SKM-1 (cell line): ENCODE results near the gene IL13RA1.
"Not testable (repeated sequence)": the region's sequence is repeated elsewhere in the genome, so short reads cannot be mapped to it uniquely, and the experiment has no call there.

Experiments
- DNase-seq: peaks from one replicate; lab custom pipeline; 2025; ENCODE audit not compliant: unreplicated experiment; lab: John Stamatoyannopoulos, UW

The IL13RA1 gene

DNA sequence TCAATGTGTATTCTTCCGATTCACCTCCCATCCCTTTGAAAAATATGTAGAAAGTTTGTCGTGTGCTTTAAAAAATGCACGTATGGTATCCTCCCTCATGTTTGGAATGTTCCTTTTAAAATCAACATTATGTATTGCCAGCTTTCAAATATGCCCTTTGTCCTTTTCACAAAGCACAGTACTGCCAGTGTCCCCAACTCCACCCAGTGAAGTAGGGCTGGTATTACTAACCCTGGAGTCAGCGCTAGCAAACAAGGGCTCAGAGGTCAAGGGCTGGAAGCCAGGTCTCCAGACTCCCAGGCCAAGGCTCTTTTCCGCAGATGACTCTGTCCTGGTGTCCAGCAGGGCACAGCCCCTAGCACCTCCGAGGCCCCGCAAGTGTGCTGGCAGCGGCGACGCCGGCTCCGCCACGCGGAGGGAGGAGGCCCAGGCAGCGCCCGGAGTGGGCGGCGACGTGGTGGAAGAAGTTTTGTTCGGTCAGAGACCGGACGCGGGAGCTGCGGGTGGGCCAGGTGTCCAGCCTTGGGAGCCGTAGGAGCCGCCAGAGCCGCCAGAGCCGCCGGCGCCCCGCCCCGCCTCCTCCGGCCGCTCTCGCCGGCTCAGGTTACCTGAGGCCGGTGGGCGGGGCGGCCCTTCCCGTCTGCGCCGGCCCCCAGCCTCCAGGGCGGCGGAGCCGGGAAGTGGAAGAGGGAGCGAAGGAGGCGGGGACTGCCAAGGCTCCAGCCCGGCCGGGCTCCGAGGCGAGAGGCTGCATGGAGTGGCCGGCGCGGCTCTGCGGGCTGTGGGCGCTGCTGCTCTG, at the start of gene IL13RA1:
Gene IL13RA1, plus strand, starts transcription at position 720 of the 799 bp plus-strand sequence. Its CDS starts 33 bp downstream, at position 753.
- peak; percentile 3 for DNase-seq

GRCh38 chrX:118679290-118679689, 48.1 kb upstream of the IL13RA1 start:
- DNase-seq, result no peak

- no peak for DNase-seq
Measured at GRCh38 chrX:118682258-118683014, 45.0 kb upstream of the IL13RA1 start.

- no peak for DNase-seq
Measured at GRCh38 chrX:118685393-118685792, 42.0 kb upstream of the IL13RA1 start.

GRCh38 chrX:118688935-118689334, 38.5 kb upstream of the IL13RA1 start:
- DNase-seq, result no peak

DNA sequence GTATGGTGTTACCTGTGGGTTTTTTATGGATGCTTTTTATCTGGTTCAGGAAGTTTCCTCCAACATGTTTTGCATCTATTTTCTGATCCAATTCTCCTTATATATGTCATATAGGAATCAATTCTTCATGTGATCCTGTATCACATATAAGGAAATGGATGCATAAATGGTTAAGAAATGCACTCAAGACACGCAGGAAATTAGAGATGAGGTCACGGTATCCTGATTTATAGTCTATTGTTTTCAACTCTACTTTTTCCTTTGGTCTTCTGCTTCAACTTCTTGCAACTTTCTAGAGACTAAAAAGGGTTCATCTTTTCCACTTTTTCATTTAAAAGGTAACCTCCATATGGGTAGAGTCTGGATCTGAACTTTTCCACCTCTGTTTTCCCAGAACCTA, 33.6 kb upstream of the IL13RA1 start:
- DNase-seq, result no peak

- no peak for DNase-seq
Measured at GRCh38 chrX:118694638-118695037, 32.8 kb upstream of the IL13RA1 start.

DNA sequence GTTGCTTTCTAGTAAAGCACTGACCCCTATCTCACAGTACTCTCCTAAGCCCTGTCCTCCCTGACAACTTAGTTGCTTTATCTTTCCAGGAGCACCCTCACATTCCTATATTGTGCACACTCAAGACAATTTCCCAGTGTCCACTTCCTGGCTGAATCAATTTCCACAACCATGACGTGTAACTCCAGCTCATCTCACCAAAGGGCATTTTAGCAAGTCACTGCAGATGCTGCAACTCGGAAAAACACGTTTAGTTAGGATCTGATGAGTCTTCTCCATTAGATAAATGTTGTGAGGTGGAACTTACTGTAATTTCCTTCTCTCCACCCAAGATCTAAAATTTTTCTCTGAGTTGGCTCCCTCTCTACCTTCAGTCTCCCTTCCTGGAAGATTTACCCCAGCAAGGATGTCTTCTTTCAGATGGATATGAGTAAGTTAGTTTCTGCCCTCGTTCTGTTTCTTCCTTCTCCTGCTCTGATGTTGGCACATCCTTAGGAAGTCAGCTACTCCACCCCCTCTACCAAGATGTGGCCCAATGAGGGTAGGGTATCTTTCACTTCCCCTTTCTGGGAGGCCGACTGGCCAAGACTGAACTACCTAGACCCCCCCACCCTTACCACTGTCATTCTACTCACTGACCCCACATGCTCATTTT, 28.8 kb upstream of the IL13RA1 start:
- peak; percentile 24 for DNase-seq

DNA sequence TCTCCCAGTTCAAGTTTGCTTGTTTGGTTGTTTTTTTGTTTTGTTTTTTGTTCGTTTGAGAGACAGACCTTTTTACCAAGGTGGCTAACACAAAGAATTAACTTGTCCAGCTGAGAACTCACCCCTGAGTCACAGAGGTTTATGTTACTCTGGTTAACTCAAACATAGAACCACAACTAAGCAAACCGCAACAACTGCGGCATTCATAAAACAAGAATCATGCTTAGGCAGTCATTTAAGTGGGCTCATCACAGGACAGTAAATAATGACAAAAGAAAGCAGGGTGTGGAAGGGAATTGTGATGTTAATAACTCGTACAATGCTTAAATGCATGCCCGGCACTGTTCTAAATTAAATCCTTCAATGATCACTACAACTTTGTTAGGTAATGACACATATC, 24.7 kb upstream of the IL13RA1 start:
- no peak for DNase-seq

- no peak for DNase-seq
Measured at GRCh38 chrX:118706681-118707080, 20.7 kb upstream of the IL13RA1 start.

DNA sequence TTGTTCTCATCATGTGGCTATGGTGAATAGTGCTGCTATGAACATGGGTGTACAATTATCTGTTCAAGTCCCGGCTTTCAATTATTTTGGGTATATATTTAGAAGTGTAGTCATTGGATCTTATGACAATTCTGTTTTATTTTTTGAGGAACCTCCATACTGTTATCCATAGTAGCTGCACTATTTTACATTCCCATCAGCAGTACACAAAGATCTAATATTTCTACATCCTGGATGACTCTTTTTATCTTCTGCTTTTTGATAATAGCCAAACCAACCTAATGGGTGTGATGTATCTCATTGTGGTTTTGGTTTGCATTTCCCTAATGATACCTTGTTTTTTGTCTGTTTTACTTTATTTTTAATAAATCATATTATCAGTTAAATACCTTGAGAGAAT, 12.9 kb upstream of the IL13RA1 start:
- no peak for DNase-seq

DNA sequence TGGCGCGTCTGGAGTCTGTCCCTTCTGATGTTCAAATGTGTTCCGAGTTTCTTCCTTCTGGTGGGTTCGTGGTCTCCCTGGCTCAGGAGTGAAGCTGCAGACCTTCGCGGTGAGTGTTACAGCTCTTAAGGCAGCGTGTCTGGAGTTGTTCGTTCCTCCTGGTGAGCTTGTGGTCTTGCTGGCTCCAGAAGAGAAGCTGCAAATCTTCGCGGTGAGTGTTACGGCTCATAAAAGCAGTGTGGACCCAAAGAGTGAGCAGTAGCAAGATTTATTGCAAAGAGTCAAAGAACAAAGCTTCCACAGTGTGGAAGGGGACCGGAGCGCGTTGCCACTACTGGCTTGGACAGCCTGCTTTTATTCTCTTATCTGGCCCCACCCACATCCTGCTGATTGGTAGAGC, 11.5 kb upstream of the IL13RA1 start:
- DNase-seq, result not testable (repeated sequence)

DNA sequence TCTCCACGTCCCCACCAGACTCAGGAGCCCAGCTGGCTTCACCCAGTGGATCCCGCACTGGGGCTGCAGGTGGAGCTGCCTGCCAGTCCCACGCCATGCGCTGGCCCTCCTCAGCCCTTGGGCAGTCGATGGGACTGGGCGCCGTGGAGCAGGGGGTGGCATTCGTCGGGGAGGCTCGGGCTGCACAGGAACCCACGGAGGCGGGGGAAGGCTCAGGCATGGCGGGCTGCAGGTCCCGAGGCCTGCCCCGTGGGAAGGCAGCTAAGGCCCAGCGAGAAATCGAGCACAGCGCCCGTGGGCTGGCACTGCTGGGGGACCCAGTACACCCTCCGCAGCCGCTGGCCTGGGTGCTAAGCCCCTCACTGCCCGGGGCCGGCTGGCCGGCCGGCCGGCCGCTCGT, 10.6 kb upstream of the IL13RA1 start:
- DNase-seq, result not testable (repeated sequence)

- DNase-seq, result peak; percentile 39
Measured at GRCh38 chrX:118717678-118718391, 9.6 kb upstream of the IL13RA1 start.

DNA sequence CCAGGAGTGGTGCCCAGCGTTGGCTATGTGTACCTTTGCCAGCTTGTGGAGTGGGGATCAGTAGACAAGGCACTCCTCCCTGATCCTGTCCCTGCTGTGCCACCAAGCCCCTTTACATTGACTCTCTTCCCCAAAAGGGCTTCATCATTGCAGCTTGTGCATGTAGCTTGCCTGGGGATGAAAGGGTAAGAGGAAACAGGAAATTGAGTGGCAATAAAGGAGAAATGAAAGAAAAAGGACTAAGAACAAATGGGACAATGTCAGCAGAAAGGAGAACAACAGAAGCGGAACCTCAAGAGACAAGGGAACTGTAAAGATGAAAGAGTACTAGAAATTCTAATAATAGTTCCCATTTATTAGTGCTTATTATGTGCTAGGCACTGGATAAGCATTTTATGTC, 8.7 kb upstream of the IL13RA1 start:
- peak; percentile 68 for DNase-seq

DNA sequence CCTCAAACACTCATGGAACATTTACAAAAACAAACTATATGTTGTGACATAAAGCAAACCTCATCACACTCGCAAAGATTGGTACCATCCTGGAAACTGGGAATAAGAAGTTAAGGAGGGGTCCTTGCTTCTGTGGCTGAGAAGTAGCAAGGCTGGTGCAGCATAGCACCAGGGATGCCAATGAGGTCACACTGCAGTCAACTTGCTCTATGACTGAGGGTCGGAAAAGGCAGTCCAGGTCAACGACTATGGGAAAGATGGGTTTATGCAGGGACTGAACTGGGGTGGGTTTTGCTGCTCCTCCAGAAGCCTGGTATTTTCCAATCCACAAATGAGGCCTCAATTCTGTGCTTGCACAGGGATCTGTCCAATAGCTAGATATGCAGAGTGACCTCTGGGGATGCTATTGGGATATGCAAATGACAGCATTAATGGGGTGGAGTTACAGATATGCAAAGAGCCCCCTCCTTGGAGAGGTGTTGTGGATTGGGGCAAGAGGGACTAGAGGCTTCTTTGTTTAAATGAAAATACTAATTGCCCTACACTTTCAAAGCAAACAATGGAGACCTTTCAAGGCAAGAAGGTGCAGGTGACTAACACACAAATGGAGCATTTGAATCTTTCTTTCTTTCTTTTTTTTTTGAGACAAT, 7.2 kb upstream of the IL13RA1 start:
- no peak for DNase-seq

DNA sequence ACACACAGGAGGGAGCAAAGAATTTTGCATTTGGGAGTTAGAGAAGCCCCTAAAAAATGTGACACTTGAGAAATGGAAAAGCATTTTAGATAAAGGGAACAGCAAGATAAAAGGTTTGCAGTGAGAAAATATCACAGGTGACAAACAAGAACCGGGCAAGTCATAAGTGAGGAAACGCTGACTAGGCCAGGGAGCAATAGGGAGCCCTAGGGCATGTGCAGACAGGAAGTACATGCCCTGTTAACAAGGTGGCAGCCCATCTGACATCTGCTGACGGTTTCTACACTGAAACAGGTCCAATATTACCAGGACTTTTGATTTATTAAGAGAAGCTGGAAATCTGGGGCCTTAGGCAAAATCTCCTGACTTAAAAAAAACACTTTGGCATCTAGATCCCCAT, 4.0 kb upstream of the IL13RA1 start:
- DNase-seq, result no peak

- no peak for DNase-seq
Measured at GRCh38 chrX:118724365-118724764, 3.0 kb upstream of the IL13RA1 start.

- DNase-seq, result no peak
Measured at GRCh38 chrX:118724775-118725174, 2.6 kb upstream of the IL13RA1 start.

GRCh38 chrX:118726396-118726795, 1.0 kb upstream of the IL13RA1 start:
- DNase-seq, result no peak
